ENCODE results near the gene TRIM61. TPM values are rescaled to one million over a fixed set of nuclear protein-coding genes. Genes with fewer than 3 reads are reported as not detected.
"Not testable (repeated sequence)": the region's sequence is repeated elsewhere in the genome, so short reads cannot be mapped to it uniquely, and the experiment has no call there.

The TRIM61 gene
- total RNA-seq, 1 donor from 2014 or later = 2.2 TPM

DNA sequence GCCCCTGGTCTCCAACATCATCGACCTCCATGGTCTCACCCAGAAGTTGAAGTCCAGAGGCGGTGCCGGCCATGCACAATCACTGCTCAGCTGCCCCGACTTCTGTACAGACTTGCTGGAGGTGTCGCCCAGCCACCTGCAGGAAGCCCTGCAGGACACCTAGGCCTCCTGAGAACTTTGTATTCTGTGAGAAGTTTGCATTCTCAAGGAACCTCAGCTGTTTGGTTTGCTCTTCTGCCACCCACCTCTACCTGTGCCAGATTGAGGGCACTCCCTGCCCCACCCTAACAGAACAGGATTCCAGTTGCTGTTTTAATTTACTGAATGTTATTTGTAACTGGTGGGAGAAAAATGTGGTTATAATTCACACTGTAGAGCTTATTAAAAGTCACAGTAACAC is 46.8 kb downstream of the TRIM61 start:
- intact Hi-C loops (cut with DNase I) = no loop called here
- no peak for ATAC-seq
- DNase-seq (ENCODE audit: missing footprints) = no peak

DNA sequence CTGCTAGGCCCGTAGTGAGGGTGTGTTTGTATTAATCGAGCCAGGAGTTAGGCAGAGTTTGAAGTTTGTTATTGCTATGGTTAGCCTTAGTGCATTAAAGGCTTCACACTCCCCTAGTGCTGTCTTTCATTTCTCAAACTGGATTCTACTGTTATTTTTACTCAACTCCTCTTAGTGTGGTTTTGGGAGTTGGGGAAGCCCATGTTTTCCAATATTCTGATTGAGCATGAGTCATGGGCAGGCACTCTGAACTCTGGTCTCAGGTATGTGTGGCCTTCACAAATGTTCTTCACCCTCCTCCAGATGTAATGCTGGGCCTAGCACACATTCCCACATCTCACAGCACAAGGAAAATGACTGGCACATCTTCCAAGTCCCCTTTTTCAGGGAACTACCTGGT is 50.4 kb downstream of the TRIM61 start:
- not testable (repeated sequence) for ATAC-seq; DNase-seq (ENCODE audit: missing footprints)

DNA sequence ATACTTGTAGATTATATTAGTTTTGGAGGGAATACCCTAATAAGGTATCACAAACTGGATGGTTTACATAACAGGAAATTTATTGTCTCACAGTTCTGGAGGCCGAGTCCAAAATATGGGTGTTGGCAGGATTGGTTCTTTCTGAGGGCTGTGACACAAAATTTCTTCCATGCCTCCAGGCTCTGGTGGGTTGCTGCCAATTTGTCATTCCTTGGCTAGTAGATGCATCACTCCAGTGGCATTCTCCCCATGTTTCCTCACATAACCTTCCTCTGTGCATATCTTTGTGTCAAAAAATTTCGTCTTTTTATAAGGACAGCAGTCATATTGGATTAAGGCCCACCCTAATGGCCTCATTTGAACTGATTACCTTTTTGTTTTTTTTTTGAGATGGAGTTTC is 51.2 kb downstream of the TRIM61 start:
- intact Hi-C loops (cut with DNase I) = no loop called here
- DNase-seq (ENCODE audit: missing footprints) (no peak), ATAC-seq (no peak)

More for the DNA sequence above, 50.4 kb downstream of the TRIM61 start:
- intact Hi-C loops (cut with DNase I) = not testable (repeated sequence)

DNA sequence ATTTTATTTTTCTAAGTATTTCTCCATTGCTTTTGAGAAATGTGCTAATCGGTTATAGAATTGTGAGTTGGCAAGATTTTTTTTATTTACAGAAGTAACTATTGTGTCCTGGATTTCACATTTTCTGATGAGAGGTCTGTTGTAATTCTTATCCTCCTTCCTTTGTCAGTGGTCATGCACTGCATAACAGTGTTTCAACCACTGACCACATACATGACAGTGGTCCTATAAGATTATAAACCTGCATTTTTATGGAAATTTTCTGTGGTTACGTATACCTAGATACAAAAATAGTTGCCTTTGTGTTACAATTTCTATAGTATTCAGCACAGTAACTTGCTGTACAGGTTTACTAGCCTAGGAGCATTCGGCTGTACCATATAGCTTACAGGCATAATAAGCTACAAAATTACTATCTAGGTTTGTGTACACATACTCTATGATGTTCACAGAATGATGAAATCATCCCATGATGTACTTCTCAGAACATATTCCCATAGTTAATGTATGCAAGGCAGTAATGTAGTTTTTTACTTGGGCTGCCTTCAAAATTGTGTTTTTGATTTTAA is 52.7 kb downstream of the TRIM61 start:
- ATAC-seq (no peak), DNase-seq (ENCODE audit: missing footprints) (no peak)
- intact Hi-C loops (cut with DNase I) = no loop called here

DNA sequence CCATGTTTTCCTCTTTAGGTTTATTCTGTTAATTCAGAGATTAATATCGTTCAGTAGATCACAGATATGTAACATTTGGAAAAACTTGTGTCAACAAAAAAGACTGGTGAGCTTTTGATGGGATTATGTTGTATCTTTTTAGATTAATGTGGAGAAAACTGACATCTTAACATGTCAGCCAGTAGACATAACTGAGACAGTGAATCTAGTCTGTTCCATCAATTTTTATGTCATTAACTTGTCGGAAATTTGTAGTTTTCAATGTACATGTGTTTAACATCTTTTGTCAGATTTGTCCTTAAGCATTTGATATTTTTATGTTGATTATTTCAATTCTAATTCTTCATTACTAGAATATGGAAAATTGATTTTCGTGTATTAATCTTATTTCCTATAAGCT is 58.5 kb downstream of the TRIM61 start:
- ATAC-seq (no peak), DNase-seq (ENCODE audit: missing footprints) (no peak)
- intact Hi-C loops (cut with DNase I) = no loop called here

Other genes with a start within 250 kb of the TRIM61 start
- not detected for gene SMIM31, start 223.5 kb downstream of the TRIM61 start, total RNA-seq
- not detected for gene APELA, start 100.5 kb downstream of the TRIM61 start, total RNA-seq
- gene TRIM60, start 54.3 kb upstream of the TRIM61 start, total RNA-seq = not detected
- not detected for gene TRIM75, start 76.2 kb upstream of the TRIM61 start, total RNA-seq
- 14.9 TPM for gene TMEM192, start 135.2 kb upstream of the TRIM61 start, total RNA-seq
- 10.6 TPM for gene KLHL2, start 229.9 kb upstream of the TRIM61 start, total RNA-seq